HG03025 (cell line): ENCODE measurements around the gene ACOXL.

ENCODE experiments used
- ATAC-seq: cut with Tn5 transposase; IDR thresholded peaks from one replicate; pipeline ENCODE4 v1.9.1; 2021; ENCODE audit warnings: mild to moderate bottlenecking, moderate library complexity; ENCODE audit not compliant: unreplicated experiment, low FRiP score

Gene ACOXL

DNA sequence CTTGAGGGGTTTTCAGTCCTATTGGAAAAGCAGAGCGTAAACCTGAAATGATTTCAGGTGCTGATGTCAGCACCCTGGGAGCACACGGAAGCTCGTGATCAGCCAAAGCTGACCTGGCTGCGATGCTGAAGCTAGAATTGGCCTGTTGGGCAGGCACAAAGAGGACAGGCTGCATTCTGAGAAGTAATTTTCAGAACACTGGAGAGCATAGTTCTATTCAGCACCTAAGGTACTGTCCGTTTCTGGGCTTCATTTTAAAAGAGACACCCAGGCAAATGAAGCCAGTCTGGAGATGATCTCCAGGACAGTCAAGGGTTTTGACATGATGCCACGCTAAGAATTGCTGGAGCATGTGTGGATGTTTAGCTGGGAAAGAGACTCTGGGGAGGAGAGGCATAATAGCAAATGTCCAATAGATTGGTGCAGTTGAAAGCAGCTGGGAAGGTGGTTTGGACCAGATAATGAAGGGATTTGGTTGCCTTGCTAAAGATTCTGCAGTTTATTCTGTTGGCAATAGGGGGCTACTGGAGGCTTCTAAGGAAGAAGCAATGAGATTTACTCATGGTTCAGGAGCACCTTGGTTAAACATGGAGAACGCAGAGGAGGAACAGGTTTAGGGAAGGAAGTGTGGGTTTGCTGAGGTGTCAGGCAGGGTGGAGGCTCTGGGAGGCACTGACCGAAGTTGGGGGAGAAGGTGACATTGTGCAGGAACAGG, 86.6 kb downstream of the ACOXL start:
- ATAC-seq, result no peak

DNA sequence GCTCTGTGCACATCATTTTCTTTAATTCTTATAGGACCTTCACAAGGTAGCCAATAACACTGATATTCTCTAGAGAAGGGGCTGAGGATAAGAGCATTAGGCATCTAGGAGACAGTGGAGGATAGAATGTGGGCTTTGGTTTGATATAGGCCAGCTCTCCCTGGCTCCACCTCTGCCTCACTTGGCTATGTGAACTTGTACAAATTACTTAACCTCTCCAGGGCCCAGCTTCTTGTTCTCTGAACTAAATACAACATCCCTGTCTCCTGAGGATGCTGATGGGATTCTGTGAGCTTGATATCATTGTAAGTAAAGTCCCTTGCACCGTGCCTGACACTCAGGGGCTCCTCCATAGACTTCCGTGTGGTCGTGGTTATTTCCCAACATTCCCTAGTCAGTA, 87.3 kb downstream of the ACOXL start:
- no peak for ATAC-seq

DNA sequence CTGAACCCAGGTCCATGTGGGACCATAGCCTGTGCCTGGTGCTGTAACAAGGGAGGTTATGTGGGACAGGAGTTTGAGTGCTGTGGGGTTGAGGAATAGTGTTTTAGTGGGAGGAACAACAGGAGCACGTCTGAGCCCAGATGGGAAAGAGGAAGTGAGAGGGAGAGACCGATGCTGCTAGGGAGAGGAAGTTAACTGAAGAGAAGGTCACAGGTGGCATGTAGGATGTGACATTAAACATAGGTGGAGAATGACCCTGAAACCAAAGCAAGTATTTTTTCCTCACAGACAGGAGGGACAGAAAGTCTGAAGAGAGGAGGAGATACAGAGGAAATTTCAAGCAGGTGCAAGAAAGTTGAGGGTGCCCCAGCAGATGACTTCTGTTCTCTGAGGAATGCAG, 87.8 kb downstream of the ACOXL start:
- no peak for ATAC-seq

DNA sequence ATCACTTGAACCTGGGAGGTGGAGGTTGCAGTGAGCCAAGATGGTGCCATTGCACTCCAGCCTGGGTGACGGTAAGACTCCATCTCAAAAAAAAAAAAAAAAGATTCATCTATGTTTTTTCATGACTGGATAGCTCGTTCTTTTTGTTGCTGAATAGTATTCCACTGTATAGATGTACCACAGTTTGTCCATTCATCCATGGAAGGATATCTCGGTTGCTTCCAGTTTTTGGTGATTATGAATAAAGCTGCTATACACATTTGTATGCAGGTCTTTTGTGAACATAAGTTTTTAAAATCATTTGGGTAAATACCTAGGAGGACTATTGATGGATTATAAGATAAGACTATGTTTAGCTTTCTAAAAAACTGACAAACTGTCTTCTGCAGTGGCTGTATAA, 90.8 kb downstream of the ACOXL start:
- no peak for ATAC-seq

DNA sequence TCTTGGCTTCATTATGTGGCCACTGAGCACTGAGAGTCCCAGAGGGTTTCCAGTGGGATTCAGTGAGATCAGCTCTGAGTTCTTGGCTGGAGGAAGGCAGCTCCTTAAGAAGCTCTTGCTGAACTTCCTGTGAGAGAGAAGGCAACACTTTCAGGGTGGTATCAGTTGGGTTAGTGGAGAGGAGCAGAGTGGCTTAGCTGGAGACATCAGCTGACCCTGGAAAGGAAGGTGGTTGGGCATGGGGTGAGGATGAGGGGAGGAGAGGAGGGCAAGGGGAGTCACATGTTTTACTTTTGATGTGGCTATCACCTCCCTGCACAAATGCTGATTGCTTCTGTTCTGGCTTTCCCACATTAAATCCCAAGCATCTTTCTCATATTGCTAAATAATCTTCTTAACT, 95.1 kb downstream of the ACOXL start:
- no peak for ATAC-seq

DNA sequence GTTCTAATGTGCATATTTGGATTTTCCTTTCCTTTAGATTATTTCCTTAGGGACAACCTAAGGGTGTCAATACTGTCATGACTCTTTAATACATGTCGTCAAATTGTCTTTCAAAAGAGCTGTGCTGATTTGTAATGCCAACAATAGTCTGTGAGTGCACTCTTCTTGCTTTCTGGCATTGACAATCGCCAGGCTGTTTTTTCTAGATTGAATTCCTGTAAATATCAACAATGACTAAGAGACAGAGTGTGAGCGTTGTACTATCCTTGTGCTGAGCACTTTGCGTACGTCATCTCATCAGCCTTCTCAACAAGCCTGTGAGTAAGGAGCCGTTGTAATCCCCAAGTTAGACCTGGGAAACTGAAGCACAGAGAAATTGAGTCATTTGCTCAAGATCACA, 96.0 kb downstream of the ACOXL start:
- ATAC-seq, result no peak

DNA sequence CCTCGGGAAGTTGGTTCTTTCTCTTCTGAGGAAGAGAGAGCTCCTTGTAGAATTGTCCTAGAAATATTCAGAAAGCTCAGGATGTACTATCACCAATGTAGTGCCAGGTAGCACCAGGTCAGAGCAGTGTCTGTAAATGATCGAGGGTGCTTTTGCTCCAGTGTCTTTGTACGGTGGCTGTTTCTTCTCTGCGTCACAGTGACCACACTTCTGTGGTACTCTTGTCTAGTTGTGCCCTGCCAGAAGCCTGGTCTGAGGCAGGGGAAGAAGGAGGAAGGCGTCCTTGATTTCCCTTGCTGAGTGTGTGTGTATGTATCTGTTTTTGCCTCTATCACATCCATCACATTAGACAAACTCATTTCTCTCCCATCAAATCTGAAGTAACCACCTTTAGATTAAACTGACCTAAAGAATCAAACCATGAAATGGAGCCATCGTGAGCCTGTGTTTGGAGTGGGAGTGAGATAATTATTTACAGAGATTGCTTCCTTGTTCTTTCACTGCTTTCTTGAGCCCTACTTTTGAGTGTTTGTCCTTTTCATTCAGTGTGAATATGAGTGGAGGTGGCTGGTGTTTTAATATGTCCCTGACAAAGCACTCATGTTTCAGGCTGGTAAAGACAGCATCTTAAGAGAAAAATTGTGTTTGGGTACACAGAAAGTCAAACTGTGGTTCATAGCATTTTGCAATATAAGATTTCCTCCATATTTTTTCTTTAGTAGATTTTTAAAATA, 97.2 kb downstream of the ACOXL start:
- ATAC-seq, result no peak

DNA sequence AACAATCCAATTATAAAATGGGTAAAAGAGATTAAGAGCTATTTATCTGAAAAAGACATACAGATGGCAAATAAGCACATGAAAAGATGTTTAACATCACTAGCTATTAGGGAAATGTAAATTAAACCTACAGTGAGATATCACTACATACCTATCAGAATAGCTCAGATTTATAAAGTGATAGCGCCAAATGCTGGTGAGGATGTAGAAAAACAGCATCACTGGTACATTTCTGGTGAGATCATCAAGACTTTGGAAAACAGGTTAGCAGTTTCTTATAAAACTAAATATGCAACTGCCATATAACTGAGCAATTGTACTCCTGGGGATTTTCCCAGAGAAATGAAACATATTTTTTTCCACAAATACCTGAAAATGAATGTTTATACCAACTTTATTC, 100.4 kb downstream of the ACOXL start:
- ATAC-seq, result no peak

DNA sequence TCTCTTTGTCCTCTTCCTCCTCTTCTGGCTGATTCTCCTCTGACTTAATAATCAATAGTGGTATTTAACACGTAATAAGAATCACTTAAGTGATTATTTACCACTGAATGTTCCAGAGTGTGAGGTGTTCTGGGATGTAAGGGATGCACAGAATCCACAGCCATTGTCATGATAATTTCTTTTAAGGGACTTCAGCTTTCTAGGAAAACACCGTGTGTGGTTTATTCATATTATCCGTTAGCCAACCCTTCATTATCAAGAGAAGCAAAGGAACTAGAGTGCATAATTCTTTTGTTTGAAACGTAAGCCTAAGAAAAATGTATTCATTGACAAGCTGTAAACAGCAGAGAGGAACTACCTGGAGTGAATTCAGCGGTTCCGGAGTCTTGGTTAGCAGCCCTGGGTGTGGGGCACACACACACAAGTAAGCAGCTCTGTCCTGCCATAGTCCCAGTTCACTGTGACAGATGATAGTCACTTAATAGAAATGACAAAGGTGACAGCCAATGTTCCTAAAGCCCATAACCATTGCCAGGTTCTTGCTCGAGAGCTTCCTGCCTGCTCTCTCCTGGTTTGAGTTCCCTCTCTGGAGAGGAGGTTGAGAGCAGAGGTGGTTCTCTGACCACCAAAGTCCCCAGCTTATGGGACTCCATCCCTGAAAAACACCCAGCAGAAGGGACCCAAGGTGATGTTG, 101.9 kb downstream of the ACOXL start:
- ATAC-seq, result no peak

DNA sequence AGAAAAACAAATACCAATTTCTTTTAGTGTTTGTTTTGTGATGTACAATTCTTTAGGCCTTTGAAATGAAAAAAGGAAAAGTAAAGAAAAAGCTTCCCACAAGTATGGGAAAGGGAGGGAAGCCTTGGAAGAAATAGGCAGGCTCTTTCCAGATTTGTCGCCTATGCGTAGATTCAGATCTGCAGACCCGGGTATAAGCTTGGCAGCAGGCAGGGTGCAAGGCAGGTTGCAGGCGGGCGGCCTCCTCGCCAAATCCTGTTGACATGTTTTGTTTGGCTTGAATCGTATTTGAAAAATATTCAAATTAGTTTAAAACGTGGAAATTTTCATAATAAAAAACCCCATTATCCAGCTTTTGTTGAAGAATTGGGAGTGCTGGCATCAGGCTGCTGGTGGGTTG, 104.3 kb downstream of the ACOXL start:
- ATAC-seq, result no peak

DNA sequence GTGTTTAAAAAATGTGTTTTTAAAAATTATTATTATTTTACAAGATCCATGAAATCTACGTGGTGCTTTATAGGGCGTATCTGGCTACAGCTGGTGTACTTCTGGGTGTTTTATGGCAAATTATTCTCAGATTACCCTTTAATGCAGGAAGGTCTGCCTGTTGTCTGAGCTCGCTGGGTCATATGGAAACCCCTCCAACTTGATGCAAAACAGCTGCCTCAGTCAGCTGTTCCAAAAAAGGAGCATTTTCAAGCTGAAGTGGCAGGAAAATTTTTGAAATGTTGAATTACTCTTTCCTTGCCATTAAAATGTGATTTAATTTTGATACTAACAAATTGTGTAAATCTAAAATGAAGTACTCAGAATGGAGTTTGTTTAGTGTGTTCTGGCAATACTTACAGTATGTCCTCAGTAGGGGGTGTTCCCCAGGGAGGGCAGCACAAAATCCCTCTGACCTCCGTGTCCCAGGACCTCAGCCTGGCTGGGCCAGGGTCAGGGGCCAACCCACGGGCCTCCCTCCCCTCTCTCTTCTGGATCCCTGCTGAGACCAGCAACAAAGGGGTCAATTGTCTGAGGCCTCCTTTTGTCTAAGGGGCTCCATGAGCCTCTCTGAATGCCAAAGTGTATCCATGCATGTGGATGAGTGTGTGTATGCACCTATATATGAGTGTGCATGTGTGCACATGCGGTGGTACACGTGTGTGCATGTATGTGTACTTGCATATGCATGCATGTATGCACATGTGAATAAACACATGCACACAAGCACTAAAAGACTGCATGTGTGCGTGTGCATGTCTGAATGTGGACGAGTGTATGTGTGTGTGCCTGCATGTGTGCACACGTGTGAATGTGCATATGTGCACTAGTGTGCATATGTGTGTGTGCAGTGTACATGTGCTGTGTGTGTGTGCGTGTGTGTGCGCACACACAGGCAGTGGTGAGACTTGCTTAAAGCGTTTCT, 105.4 kb downstream of the ACOXL start:
- no peak for ATAC-seq

DNA sequence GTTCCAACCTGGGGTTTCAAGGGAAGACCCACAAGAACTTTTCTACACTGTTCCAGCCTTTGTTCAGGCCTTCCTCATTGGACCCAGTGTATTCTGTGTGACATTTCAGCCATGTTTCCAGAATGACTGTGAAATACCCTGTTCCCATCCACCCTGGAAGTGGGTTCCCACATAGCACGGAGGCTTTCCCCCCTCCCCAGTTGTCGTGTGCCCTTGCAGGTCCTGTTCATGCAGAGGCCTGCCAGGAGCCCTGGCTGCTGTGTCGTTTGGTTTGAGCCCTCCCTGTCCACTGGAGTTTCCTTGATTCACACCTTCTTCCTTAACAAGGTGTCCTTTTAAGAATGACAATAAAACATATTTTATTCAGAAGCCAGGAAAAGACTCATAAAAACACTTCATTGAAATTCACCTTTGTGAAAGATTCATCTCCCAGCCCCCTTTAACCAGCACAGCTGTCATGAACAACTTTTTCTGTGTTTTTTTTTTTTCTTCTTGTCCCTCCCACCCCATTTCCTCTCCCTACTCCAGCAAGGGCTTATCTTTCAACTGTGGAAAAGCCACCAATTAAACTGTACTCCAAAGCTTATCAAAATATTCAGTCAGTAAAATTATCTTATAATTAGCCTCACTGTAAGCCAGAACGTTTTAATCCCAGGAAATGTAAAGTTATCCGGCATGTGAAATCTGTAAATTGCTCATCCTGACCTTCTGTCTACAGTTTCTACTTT, 106.4 kb downstream of the ACOXL start:
- ATAC-seq, result no peak

DNA sequence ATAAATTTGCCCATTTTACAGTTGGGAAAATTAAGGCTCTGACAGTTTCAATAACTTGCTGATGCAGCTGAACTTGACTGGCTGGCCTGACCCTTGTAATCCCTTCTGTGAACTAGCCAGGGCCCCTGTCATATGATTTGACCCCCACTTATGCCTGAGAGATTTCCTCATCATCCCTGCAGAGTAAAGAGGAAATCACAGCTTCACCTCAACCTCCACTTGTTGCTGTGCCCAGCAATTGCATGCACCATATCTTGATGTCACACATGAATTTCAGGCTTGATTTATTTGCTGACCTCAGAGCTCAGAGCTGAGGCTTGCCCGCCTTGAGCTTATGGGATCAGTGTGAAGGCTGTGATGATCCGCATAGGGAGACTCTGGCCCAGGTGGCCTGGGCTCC, 108.1 kb downstream of the ACOXL start:
- no peak for ATAC-seq

DNA sequence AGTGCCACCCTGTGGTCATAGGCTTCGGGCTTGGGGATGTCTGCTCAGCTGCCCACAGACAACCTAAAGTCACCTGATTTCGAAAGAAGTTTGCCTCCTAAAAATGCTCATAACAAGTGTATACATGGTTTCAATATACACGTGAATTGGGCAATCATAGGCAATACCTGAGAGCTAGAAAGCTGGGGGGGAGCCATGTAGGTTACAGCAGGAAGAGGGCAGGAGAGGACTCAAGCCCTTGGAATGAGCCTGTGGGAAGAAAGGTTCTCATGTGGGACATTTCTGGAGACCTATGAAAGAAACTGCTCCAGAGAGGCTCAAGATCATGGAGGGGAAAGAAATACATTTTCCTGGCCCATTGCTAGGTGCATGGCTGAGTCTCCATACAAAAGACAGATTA, 109.7 kb downstream of the ACOXL start:
- no peak for ATAC-seq

DNA sequence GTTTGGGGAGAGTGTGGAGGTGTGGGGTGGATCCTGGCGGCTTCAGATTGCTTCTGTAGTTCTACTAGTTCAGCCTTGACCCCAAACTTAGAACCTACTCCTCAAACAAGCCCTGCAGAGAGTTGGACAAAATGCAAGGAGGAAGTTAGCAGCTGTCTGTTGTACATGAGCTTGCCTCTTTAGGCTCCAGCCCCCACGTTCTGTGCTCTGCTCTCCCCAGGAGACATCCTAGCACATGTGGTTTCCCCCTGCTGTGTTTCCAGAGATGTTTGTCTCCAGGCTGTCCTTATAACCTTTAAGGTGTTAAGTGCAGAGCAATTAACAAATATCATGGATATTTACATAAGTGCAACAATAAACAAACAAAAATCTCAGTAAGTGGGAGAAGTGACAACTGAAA, 111.1 kb downstream of the ACOXL start:
- no peak for ATAC-seq

DNA sequence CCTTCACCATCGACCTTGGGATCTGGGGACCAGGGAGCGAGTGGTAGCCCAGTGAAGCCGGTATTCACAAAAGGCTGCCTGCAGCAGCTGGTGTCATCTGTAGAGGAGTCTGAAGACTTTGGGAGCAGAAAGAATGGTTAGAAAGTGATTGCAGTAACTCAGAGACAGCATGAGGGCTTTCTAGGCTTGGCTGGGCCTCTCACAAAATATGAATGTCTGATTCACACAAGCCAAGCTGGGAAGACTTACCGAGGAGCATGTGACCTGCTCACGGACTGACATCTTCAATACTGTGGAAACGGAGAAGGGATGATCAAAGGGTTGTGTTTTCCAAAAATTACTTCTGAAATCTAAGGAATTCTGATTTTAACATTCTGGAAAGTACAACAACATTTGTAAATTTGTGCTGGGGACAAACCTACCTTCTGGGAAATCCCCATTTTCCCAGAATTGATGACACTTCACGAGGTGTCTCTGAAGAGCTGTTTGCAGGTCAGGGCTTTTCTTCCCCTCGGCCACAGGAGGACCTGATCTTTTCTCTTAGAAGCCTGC, 111.7 kb downstream of the ACOXL start:
- ATAC-seq, result no peak

DNA sequence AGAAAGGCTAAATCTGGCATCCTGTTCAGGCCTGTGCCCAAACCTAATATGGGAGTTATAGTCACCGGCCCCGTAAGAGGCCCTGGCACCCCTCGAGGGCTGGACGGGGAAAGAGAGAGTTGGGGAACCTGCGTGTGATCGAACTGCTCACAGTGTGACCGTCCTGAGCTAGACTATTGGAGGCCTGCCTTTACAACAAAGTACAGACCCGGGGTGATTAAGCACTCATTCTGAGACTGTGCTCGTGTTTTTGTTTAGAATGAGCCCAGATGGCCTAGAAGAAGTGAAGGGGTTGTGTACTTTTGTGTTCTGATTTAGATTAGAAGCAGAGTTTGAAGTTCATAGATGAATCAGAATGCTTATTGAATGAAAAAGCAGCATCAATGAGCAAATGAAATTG, 115.3 kb downstream of the ACOXL start:
- ATAC-seq, result no peak

DNA sequence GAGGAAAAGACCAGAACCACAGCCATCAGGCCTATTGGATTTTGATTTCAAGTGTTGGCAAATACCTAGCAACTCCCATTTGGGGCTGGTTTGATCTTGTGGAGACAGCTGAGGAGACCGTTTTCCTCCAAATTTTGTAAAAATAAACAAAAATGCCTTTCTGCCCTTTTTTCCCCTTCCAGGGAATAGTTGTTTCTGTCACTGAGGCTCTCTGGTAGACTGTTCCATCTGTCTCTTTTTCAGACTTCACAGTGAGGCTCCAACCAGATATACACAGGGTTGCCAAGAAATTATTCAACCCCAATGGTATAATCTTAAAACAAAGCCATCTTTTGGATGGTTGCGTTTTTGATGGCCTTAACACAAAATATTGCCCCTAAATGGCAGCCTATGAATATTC, 115.7 kb downstream of the ACOXL start:
- ATAC-seq, result no peak

DNA sequence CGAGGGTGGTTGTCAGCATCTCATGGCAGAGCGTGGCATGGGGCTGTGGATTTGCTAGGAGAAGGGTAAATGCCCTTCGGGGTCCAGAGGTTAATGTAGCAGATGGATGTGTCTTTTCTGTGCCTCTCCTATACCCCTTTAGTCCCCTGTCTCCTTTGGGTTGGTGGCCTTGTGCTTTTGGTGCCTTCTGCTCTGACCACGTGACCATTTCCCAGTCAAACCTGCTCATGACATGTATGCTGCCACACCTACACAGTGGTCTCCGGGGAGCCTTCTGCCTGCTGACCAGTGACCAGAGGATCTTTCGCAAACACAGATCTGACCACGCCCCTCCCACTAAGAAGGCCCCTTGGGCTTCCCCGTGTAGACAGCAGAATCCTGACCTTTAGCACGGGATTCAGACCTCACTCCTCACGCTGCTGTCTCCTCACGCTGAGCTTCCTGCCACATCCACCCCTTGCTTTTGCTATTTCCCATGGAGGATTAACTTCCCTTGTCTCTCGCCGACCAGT, 116.2 kb downstream of the ACOXL start:
- no peak for ATAC-seq
